IPS DF 4.7 (cell line): ENCODE data around the gene NBAS.
"Not testable (repeated sequence)": the region's sequence is repeated elsewhere in the genome, so short reads cannot be mapped to it uniquely, and the experiment has no call there.

Experiments used
- DNase-seq: peaks from one replicate; pipeline ENCODE4 v3.0.0-alpha.2; 2013; ENCODE audit warnings: low spot score; ENCODE audit errors: extremely low read depth

Gene NBAS

GRCh38 chr2:15363734-15364133 lies 197.4 kb downstream of the NBAS start:
- no peak for DNase-seq

DNA sequence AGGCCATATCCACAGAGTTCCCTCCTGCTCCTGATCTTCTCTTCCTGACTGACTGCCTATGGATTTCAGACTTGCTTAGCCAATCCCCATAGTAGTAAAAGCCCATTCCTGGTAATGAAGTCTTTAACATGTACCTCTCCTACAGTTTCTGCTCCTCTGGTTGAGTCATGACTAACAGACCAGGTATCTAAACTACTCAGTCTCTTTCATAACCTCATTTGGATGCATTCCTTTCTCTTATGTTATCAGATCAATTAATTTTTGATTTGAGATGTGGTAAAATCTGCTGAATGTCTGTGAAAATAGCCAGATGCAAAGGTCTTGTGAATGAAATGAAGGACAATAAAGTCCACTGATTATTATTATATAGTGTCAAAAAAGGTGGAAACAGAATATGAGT lies 198.0 kb downstream of the NBAS start:
- DNase-seq, result no peak

DNA sequence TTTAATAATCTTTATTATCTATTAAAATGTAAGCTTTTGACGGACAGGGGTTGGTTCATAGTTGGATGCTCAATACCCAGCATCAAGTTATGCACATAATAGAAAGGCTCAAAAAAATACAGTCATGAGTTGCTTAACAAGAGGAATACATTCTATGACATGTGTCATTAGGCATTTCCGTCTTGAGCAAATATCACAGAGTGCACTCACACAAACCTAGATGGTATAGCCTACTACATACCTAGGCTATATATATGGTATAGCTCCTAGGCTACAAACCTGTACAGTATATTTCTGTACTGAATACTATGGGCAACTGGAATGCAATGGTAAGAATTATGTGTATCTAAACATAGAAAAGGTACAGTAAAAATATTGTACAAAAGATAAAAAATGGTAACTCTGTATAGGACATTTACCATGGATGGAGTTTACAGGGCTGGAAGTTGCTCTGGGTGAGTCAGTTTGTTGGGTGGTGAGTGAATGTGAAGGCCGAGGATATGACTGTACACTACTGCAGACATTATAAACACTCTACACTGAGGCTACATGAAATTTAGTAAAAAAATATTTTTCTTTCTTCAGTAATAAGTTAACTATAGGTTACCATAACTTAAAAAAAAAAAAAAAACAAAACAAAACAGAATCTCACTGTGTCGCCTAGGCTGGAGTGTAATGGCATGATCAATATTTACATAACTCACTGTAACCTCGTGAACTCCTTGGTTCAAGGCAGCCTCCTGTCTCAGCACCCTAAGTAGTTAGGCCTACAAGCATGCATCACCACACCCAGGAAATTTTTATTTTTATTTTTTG lies 201.2 kb downstream of the NBAS start:
- DNase-seq, result no peak

DNA sequence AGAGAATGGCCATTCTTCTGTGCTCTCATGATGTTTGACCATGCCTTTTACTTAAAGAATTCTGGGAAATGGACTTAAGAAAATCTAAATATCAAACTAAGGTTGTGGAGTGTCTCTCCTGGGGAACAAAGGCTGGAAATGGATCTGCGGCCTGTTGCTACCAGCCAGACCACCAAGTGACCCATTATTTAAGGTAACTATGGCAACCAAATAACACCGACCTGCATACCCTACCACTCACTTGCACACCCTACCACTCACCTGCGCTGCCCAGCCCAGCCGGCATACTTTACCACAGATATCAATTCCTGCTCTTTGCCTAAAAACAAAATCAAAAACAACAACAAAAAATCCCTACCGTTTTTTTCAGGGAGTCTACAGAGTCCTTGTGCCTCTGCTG lies 203.2 kb downstream of the NBAS start:
- no peak for DNase-seq

DNA sequence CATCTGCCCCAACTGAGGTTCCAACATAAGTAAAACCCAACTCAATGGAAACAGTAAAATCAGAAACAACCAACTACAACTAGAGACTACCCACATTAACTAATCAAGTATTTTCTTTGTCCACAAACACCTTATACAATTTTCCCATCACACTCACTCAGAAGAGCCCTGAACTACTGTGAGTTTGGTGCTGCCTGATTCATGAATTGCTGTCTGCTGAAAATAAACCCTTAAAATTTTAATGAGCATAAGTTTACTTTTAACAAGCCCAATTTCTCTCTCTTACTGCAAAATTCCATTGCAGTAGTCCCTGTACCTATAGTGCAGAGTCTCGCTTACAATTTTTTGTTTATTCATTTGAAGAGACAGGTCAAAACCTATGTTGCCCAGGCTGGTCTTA lies 203.9 kb downstream of the NBAS start:
- DNase-seq, result no peak

DNA sequence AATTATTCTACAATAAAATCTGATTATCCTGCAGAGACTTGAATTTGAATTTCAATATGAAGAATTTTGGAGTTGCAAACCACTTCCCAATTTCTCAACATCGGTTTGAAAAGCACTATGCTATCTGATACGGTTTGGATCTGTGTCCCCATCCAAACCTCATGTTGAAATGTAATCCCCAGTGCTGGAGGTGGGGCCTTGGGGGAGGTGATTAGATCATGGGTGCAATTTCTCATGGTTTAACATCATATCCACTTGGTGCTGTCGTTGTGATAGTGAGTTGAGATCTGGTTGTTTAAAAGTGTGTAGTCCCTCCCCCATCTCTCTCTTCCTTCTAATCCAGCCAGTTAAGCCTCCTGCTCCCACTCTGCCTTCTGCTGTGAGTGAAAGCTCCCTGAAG lies 205.7 kb downstream of the NBAS start:
- DNase-seq, result no peak

- DNase-seq, result no peak
Observed at GRCh38 chr2:15354596-15355366, 206.4 kb downstream of the NBAS start.

DNA sequence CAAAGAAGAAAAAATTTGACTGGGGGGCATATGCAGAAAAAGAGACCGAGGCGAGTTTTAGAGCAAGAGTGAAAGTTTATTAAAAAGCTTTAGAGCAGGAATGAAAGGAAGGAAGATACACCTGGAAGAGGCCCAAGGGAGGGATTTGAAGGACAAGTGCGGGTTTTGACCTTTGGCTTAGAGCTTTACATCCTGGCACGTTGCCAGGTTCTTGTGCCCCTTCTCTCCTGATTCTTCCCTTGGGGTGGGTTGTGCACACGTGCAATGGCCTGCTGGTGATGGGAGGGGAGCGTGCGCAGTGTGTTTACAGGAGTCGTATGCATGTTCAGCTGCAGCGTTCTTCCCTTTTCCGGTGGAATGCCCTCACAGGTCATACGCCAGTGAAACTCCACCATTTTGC lies 208.8 kb downstream of the NBAS start:
- DNase-seq, result no peak

- DNase-seq, result no peak
Observed at GRCh38 chr2:15348636-15349035, 212.5 kb downstream of the NBAS start.

GRCh38 chr2:15348045-15348444 lies 213.1 kb downstream of the NBAS start:
- no peak for DNase-seq

- no peak for DNase-seq
Observed at GRCh38 chr2:15346624-15347023, 214.5 kb downstream of the NBAS start.

- no peak for DNase-seq
Observed at GRCh38 chr2:15337996-15338666, 223.0 kb downstream of the NBAS start.

- DNase-seq, result no peak
Observed at GRCh38 chr2:15334644-15335326, 226.3 kb downstream of the NBAS start.

DNA sequence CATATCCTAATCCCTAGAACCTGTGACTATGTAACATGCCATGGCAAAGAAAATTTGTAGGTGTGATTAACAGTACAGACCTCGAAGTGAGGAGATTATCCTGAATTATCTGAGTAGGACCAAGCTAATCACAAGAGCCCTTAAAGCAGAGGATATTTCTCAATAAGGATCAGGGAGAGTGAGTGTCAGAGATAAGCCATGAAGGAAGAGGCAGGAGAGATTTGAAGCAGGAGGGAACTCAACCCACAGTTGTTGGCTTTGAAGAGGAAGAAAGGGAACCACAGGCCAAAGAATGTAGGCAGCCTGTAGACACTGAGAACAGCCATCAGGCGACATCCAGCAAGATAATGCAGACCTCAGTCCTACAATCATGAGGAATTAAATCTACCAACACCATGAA lies 229.3 kb downstream of the NBAS start:
- DNase-seq, result no peak

DNA sequence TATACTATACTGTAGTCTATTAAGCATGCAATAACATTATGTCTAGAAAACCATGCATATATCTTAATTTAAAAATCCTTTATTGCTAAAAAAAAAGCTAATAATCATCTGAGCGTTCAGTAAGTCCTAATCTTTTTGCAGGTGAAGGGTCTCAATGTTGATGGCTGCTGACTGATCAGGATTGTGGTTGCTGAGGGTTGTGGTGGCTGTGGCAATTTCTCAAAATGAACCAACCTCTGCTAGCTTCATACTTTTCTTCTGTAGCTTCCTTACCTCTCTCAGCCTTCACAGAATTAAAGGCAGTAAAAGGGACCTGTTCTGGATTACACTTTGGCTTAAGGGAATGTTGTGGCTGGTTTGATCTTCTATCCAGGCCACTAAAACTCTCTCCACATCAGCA lies 235.8 kb downstream of the NBAS start:
- no peak for DNase-seq

DNA sequence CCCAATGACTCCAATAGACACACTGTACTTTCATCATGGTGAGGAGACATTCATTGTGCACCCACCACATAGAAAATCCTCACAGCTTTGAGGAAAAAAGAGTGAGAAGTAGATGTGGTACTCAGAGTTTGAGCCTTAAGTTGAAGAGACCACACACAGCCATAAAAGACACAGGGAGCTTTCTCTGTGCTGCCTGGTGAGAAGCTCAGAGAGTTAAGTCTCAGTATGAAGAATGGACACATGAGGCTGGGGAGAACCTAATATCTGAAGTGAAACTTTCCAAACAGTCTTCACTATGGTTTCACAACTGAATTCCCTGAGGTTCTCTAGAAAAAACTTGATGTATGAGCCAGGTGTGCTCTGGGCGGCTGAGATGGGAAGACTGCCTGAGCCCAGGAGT lies 237.9 kb downstream of the NBAS start:
- DNase-seq, result no peak

GRCh38 chr2:15321481-15321880 lies 239.7 kb downstream of the NBAS start:
- DNase-seq, result not testable (repeated sequence)

DNA sequence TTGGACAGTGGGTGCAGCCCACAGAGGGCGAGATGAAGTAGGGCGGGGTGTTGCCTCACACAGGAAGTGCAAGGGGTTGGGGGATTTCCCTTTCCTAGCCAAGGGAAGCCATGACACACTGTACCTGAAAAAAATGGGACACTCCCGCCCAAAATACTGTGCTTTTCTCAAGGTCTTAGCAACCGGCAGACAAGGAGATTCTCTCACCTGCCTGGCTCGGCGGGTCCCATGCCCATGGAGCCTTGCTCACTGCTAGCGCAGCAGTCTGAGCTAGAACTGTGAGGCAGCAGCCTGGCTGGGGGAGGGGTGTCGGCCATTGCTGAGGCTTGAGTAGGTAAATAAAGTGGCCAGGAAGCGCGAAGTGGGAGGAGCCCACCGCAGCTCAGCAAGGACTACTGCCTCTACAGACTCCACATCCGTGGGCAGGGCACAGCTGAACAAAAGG lies 244.7 kb downstream of the NBAS start:
- DNase-seq, result no peak

DNA sequence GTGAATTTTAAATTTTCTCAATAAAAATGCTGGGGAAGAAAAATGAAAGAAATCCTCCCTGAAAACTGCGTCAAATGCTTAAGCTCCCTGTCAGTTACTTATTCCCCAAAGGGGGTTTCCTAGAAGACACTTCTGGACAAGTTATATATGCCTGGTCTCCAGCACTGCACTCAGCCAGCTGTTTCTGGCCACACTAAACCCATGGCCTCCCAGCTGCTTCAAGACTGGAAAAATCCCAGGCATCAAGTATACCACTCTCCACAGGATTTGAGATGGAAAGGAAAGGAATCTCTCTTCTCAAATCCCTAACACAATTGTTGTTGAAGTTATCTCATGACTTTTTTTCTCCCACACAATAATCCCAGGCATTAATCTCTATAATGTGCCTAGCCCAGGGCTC lies 245.7 kb downstream of the NBAS start:
- no peak for DNase-seq

- no peak for DNase-seq
Observed at GRCh38 chr2:15313657-15314056, 247.5 kb downstream of the NBAS start.

GRCh38 chr2:15311926-15312325 lies 249.2 kb downstream of the NBAS start:
- no peak for DNase-seq
